ENCODE data around the gene ANKK1.

DNA sequence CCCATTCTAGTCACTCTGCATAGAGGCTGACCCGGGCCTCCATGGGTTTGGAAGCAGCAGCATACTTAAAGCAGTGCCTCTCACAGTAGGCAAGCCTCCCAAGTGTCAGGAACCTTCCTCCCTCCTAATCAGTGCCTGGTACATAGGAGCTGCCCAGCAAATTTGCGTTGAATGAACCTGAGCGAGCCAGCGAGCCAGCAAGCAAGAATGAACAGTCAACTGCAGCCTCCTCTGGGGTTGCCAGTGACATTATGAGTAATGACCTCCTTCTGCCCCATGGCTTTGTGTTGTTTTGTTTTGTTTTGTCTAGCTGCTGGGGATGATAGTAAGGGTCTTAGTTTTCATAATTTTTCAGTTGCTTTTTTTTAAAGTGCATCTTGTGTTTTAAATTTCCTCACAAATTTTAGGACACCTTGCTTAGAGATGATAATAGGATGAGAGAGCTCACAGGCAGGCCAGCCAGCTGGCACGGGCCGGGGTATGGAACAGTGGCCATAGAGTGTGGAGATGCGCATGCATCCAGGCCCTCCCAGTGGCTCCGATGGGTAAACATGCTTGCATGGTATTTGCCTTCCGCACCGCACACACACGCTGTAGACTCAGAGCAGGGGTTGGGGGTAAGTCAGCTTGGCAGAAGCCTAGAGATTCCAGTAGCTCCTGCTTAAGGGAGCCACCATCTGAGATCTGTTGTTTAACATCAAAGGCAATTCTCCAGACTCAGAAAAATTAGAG lies 37.1 kb upstream of the ANKK1 start:
- no peak for TF ChIP-seq CTCF (IDR thresholded peaks at IDR 0.05; ENCODE audit: insufficient read depth, low read depth, low read length)
- TF ChIP-seq EZH2 (IDR thresholded peaks at IDR 0.05; ENCODE audit: insufficient read depth, low read length): no peak
